Nucleus accumbens (tissue), 56 donors: ENCODE results near the gene OR9Q2.
A peak's percentile ranks its signal among the peaks of the same experiment; 100 is the strongest.
"Not testable (repeated sequence)": the region's sequence is repeated elsewhere in the genome, so short reads cannot be mapped to it uniquely, and the experiment has no call there.

ENCODE experiments used
- DNase-seq, 56 donors: peaks; one replicate each; lab custom pipeline; 2025; lab: John Stamatoyannopoulos, UW

The OR9Q2 gene

GRCh38 chr11:58188770-58189169 is at the start of gene OR9Q2:
Gene OR9Q2, plus strand, starts transcription at chr11:58189070. Its CDS starts 1,421 bp downstream, at chr11:58190491.
- no peak for DNase-seq

DNA sequence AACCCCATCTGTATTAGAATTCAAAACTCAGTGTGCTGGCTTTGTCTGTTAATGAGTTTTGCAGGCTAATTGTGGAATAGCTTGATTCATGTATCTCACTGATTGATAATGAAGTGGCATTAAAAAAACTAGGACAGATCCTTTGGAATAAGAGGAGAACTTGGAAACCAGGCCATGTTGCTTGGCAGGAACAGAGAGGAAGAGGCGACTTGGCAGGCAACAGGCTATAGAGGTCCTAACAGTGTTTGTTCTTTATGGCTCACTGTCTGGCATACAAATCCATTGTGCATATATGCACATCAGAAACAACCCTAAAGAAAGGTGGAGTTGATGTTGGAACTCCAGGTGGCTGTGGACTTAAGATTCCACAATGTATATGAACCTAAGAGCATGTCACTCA is 46.1 kb upstream of the OR9Q2 start:
- DNase-seq, result peak in 3 of 56 donors; percentile 0 to 10 (median 1)

- no peak for DNase-seq
Measured at GRCh38 chr11:58152781-58153180, 36.1 kb upstream of the OR9Q2 start.

- no peak for DNase-seq
Measured at GRCh38 chr11:58164389-58164788, 24.5 kb upstream of the OR9Q2 start.

- DNase-seq, result no peak
Measured at GRCh38 chr11:58164990-58165389, 23.9 kb upstream of the OR9Q2 start.

DNA sequence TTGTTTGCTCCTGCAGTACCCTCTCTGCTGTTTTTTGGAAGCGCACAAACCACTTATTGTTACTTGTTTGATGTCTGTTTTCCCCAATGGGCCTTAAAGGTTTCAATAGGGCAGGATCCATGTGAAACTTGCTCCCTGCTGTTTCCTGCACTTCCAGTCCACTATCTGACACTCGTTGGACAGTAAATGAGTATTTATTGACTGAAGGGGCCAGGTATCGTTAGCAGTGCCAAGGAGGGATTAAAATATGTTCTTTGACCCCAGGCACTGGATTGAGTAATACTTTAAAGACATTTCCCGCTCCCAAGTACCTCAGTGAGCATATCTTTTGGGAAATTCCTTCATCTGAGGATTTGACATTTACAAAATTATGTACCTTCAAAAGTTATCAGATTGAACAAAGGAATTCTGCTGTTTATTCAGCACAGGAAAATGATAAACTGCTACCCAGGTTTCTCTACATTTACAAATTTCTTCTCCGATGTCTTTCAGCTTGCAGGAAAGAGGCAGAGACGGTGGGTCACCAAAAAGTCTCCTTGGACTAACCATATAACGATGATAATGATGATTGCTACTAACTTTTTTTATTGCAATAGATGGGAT is 23.3 kb upstream of the OR9Q2 start:
- no peak for DNase-seq

DNA sequence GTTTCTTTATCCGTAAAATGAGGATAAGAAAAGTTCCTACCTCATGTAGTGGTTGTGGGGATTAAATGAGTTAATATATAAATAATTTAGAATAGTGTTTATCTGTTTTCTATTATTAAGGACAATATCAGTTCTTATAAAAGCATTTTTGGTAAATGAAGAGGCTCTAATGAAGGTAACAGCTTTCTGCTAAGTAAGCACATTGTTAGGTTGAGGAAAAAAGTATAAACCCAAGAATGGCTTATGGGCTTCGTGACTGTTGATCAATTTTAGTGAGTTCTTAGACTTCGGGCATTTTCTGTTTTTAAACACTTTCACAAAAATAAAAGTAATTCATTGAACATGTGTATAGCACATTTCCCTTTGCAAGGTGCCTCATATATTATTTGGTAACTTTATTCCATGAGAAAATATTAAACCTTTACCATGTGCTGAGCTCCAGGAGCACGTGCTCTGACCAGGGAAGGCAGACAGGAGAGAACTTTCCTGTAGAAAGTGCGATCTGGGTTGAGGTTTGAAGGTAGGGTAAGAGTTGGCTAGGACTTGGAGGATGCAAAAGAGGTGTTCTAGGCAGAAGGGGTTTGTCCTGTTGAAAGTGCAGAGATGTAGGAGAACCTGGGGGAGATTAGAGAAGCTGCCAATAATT is 11.3 kb upstream of the OR9Q2 start:
- DNase-seq, result no peak

GRCh38 chr11:58178444-58178843 is 10.4 kb upstream of the OR9Q2 start:
- DNase-seq, result no peak

- DNase-seq, result no peak
Measured at GRCh38 chr11:58179648-58180047, 9.2 kb upstream of the OR9Q2 start.

DNA sequence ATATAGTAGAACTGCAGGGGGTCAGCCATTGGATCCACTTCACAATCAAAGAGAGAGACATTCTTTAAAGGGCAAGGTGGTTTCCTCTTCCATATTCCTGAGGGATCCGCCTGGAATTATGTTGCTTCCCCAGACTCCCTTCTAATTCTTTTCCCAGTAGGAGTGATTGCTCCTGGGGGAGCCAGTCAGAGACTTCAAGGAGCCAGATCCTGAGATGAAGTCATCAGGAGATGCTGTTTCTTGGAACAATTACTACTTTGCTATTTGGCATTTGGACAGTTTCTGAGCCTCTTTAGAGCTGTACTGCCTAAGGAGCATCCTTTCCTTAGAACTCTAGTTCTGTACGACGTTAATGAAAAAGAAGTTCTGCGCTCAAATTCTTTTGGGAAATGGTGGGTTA is 1.9 kb upstream of the OR9Q2 start:
- no peak for DNase-seq

GRCh38 chr11:58192229-58192628 is 3.4 kb downstream of the OR9Q2 start:
- no peak for DNase-seq

DNA sequence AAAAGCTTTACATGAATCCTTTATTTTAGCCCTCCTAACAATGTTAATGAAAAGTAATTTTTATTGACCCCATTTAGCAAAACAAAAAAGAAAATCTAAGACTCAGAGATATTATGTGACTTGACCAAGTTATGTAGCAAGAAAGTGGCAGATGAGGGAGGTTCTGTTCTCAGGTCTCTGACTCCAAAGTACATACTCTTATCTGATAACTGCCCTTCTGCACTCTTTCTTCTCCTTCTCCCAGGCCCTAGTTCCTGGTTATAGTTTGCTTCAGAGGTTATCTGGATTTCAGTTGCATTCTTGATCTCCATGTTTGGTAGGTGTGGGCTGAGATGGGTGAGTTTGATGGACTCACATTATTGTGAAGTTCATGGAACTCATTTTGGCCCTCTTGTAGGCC is 4.5 kb downstream of the OR9Q2 start:
- DNase-seq, result no peak

DNA sequence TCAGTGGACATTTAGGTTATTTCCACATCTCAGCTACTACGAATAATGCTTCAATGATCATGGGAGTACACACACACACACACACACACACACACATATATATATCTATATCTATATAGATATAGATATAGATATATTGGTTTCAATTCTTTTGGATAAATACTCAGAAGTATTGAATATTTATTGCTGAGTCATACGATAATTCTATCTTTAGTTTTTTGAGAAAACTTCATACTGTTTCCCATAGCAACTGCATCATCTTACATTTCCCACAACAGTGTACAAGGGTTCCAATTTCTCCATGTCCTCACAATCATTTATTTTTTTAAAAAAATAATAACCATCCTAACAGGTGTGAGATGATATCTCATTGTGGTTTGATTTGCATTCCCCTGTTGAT is 7.1 kb downstream of the OR9Q2 start:
- no peak for DNase-seq

- DNase-seq, result no peak
Measured at GRCh38 chr11:58199271-58199670, 10.4 kb downstream of the OR9Q2 start.

DNA sequence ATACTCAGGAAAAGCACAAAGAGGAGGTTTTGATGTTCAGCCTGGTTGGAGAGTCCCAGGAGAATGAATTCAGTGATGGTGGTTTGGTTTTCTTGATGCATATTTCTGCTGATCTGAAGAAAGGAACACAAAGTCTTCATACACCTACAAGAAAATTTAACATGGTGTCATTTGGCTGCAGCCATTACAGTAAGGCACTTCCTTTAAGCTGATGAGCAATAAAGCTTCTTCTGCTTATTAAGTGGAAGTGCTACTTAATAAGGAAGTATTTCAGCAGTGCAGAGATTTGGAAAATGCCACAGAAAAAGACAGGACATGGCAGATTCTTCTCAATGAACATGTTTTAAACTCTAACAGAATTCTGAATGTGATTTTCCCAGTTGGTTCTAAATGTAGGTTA is 15.2 kb downstream of the OR9Q2 start, which contains the start of gene OR1S2:
Gene OR1S2, minus strand, starts transcription at position 101 of the 400 bp plus-strand sequence. Its CDS starts 0 bp downstream, at position 101.
- DNase-seq, result no peak

DNA sequence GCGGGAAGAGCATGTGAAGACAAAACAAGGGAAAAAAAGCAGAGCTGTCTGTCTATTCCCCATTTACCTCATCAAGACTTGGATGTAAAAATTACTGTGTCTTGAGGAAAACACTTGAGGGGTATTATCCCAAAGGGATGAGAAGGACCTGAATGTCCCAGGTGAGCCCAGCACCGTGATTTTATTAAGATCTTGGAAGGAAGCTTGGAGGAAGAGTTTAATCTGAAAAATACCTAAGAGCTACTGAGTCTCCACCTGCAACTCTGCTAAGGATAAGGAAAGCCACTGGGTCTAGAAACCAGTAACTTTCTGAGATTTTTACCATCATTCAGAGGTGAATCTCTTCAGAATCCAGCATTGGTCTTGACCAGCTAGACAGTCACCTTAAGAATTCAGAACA is 23.6 kb downstream of the OR9Q2 start, which contains the start of gene OR1S1:
Gene OR1S1, plus strand, starts transcription at position 301 of the 400 bp plus-strand sequence.
- not testable (repeated sequence) for DNase-seq

GRCh38 chr11:58216476-58216875 is 27.6 kb downstream of the OR9Q2 start:
- no peak for DNase-seq

DNA sequence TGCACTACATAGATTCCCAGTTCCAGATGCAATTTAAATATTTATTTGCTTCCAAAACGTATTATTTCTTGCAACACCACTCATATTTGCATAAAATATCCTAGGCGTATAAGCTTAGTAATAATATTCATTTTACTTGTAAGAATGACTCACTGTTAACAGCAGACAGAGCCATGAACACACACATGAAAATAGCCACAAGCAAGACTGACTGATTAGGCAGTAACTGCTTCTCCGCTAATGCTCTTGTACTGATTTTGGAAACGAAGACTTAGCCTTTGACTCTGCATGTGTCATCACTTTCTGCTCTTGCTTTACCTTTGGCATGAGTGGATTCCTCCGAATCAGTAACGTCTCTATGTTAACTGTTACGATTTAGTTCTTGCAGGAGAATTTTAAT is 33.9 kb downstream of the OR9Q2 start:
- DNase-seq, result no peak

DNA sequence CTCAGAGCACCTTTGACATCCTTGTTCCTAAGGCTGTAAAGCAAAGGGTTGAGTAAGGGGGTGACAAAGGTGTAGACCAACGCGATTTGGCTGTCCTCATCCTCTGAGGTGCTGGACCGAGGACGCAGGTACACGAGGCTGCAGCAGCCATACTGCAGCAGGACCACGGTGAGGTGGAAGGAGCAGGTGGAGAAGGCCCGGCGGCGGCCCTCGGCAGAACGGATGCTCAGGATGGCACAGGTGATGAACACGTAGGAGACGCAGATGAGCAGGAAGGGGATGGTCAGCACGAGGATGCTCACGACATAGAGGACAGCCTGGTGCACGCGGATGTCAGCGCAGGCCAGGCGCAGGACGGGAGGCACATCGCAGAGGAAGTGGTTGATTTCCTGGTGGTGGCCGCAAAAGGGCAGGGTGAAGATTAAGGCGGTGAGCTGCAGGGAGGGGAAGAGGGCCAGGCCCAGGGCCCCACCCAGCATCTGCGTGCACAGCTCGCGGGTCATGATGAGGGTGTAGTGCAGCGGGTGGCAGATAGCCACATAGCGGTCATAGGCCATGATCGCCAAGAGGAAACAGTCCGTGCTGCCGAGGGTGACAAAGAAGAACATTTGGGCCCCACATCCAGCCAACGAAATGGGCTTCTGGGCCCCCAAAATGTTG is 39.2 kb downstream of the OR9Q2 start:
- DNase-seq, result no peak
